ENCODE results near the gene DPEP3.
A peak's percentile ranks its signal among the peaks of the same experiment; 100 is the strongest.
"Not testable (repeated sequence)": the region's sequence is repeated elsewhere in the genome, so short reads cannot be mapped to it uniquely, and the experiment has no call there.

The DPEP3 gene

GRCh38 chr16:67972285-67972684, 8.0 kb downstream of the DPEP3 start:
- H3K36me3 ChIP-seq (ENCODE audit: control insufficient read depth, insufficient read depth, low read length); H3K27me3 ChIP-seq (ENCODE audit: control insufficient read depth, insufficient read depth, low read length); H3K4me1 ChIP-seq (ENCODE audit: control insufficient read depth, insufficient read depth, low read length); H3K9ac ChIP-seq (ENCODE audit: low read depth, low read length); H3K9me3 ChIP-seq (ENCODE audit: control insufficient read depth, insufficient read depth, low read length); H3K4me3 ChIP-seq (ENCODE audit: low read depth, low read length): not testable (repeated sequence)

GRCh38 chr16:67971111-67971510, 9.2 kb downstream of the DPEP3 start:
- Histone ChIP-seq H3K9me3 (ENCODE audit: control insufficient read depth, insufficient read depth, low read length) (no peaks in the 10 kb centered on the region), H3K4me1 (ENCODE audit: control insufficient read depth, insufficient read depth, low read length) (peaks cover 13% of the 10 kb centered on the region), H3K27me3 (ENCODE audit: control insufficient read depth, insufficient read depth, low read length) (peaks cover 3% of the 10 kb centered on the region), H3K36me3 (ENCODE audit: control insufficient read depth, insufficient read depth, low read length) (peaks cover 2% of the 10 kb centered on the region), H3K9ac (ENCODE audit: low read depth, low read length) (no peak overlapping the region), H3K4me3 (ENCODE audit: low read depth, low read length) (no peak overlapping the region)

GRCh38 chr16:67969254-67970039, 10.9 kb downstream of the DPEP3 start:
- H3K27me3 ChIP-seq (ENCODE audit: control insufficient read depth, insufficient read depth, low read length): peaks cover 3% of the 10 kb centered on the region
- no peak overlapping the region for H3K9ac ChIP-seq (ENCODE audit: low read depth, low read length)
- peak overlapping the region; percentile 67 for H3K4me3 ChIP-seq (ENCODE audit: low read depth, low read length)
- no peaks in the 10 kb centered on the region for H3K9me3 ChIP-seq (ENCODE audit: control insufficient read depth, insufficient read depth, low read length)
- H3K36me3 ChIP-seq (ENCODE audit: control insufficient read depth, insufficient read depth, low read length): peaks cover 4% of the 10 kb centered on the region
- H3K4me1 ChIP-seq (ENCODE audit: control insufficient read depth, insufficient read depth, low read length): peaks cover 15% of the 10 kb centered on the region

DNA sequence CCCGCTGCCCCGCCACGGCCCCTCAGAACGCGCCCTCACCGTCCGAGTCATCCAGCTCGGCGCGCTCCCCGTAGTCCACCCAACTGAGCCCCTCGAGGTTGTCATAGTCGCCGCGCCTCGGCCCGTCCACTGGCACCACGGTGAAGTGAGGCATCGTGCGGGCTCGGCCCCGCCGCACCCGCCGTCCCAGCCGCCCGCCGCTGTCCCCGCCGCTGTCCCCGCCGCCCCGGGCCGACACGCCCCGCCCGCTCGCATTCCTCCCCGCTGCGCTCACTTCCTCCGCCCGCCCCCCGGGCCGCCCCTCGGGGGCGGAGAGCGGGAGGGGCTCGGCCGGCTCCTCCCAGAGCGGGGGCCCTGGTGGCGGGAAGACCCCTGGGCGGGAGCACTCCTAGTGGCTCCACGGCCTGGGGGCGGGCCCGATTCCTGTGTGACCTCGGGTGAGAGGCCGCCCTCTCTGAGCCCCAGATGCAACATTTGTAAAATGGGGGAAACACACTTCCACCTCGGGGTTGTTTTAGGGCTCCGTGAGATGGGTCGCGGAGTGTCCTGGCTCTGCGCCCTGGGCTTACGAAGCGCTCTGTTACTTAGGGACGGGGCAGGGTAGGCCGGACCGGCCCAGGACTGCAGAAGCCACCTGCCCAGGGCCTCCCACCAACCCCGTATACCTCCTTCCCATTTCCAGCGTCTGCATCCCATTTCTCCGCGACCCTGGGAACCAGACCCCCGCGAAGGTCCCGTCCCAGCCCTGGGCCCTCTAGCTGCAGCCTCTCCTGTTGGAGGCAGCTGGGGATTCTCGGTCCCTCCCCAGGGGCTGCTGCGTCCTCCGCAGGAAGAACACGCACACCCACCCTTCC, 11.7 kb downstream of the DPEP3 start, which contains the start of gene SLC12A4:
Gene SLC12A4 (minus strand): TSS at position 238 of the 854 bp plus-strand sequence. CDS start 84 bp downstream, at position 154.
- no peaks in the 10 kb centered on the region for H3K9me3 ChIP-seq (ENCODE audit: control insufficient read depth, insufficient read depth, low read length)
- H3K4me1 ChIP-seq (ENCODE audit: control insufficient read depth, insufficient read depth, low read length): peaks cover 15% of the 10 kb centered on the region
- peaks cover 4% of the 10 kb centered on the region for H3K36me3 ChIP-seq (ENCODE audit: control insufficient read depth, insufficient read depth, low read length)
- peak within 1 kb of the TSS; percentile 79 for H3K9ac ChIP-seq (ENCODE audit: low read depth, low read length)
- H3K27me3 ChIP-seq (ENCODE audit: control insufficient read depth, insufficient read depth, low read length): peaks cover 3% of the 10 kb centered on the region
- H3K4me3 ChIP-seq (ENCODE audit: low read depth, low read length): peak within 1 kb of the TSS; percentile 88

- peak overlapping the region; percentile 79 for H3K9ac ChIP-seq (ENCODE audit: low read depth, low read length)
- no peaks in the 10 kb centered on the region for H3K9me3 ChIP-seq (ENCODE audit: control insufficient read depth, insufficient read depth, low read length)
- H3K36me3 ChIP-seq (ENCODE audit: control insufficient read depth, insufficient read depth, low read length): peaks cover 4% of the 10 kb centered on the region
- H3K4me1 ChIP-seq (ENCODE audit: control insufficient read depth, insufficient read depth, low read length): peaks cover 15% of the 10 kb centered on the region
- H3K4me3 ChIP-seq (ENCODE audit: low read depth, low read length): peak overlapping the region; percentile 88
- peaks cover 3% of the 10 kb centered on the region for H3K27me3 ChIP-seq (ENCODE audit: control insufficient read depth, insufficient read depth, low read length)
These were observed 12.3 kb downstream of the DPEP3 start for GRCh38 chr16:67967958-67968399.

- H3K9me3 ChIP-seq (ENCODE audit: control insufficient read depth, insufficient read depth, low read length): no peaks in the 10 kb centered on the region
- peak overlapping the region; percentile 79 for H3K9ac ChIP-seq (ENCODE audit: low read depth, low read length)
- peaks cover 8% of the 10 kb centered on the region for H3K36me3 ChIP-seq (ENCODE audit: control insufficient read depth, insufficient read depth, low read length)
- H3K4me3 ChIP-seq (ENCODE audit: low read depth, low read length): peak overlapping the region; percentile 88
- peaks cover 15% of the 10 kb centered on the region for H3K4me1 ChIP-seq (ENCODE audit: control insufficient read depth, insufficient read depth, low read length)
- H3K27me3 ChIP-seq (ENCODE audit: control insufficient read depth, insufficient read depth, low read length): peaks cover 3% of the 10 kb centered on the region
These were observed 12.9 kb downstream of the DPEP3 start for GRCh38 chr16:67967183-67967957.

- Histone ChIP-seq H3K4me1 (ENCODE audit: control insufficient read depth, insufficient read depth, low read length) (peaks cover 15% of the 10 kb centered on the region), H3K9ac (ENCODE audit: low read depth, low read length) (peak overlapping the region; percentile 37), H3K9me3 (ENCODE audit: control insufficient read depth, insufficient read depth, low read length) (no peaks in the 10 kb centered on the region), H3K4me3 (ENCODE audit: low read depth, low read length) (peak overlapping the region; percentile 88), H3K36me3 (ENCODE audit: control insufficient read depth, insufficient read depth, low read length) (peaks cover 15% of the 10 kb centered on the region), H3K27me3 (ENCODE audit: control insufficient read depth, insufficient read depth, low read length) (peaks cover 3% of the 10 kb centered on the region)
These were observed 13.6 kb downstream of the DPEP3 start for GRCh38 chr16:67966549-67967182.

DNA sequence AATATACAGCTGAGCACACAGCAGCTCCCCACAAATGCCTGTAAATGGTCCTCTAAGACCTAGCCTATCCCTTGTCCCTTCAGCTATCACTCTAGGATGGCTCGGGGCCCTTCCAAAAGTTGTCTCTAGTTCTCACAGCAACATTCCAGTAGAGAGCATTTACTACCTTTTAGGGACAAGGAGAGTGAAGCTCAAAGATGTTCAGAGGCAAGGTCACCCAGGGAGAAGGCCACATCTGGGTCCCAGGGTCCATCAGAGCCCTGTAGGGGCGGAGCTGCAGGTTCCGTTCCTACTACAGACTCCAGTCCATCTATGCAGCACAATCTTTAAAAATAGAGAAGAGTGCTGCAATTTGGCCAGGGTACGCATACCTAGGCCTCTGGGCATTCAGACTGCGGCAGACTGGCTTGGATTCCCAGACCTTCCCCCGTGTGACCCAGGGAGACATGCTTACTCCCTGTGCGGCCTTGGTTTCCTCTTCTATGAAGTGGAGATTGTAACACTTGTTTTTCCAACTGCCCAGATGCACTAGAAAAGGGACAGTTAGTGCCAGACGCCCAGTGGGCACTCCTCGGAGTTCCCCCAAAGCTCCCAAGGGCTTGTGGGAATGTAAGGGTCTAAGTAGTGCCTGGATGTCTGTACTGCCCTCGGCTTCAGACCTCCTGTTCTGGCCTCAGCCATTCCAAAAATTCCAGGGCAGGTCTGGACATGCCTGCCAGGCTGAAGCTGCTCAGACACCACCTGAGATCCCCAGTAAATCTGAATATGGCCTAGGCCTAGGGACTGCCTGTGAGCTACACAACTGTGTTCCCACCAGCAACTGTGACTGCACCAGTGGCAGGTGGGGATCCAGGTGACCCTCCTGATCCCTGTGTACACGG, 14.4 kb downstream of the DPEP3 start:
- Histone ChIP-seq H3K9me3 (ENCODE audit: control insufficient read depth, insufficient read depth, low read length) (no peaks in the 10 kb centered on the region), H3K36me3 (ENCODE audit: control insufficient read depth, insufficient read depth, low read length) (peaks cover 23% of the 10 kb centered on the region), H3K4me1 (ENCODE audit: control insufficient read depth, insufficient read depth, low read length) (peaks cover 15% of the 10 kb centered on the region), H3K27me3 (ENCODE audit: control insufficient read depth, insufficient read depth, low read length) (peaks cover 3% of the 10 kb centered on the region), H3K9ac (ENCODE audit: low read depth, low read length) (peak overlapping the region; percentile 54), H3K4me3 (ENCODE audit: low read depth, low read length) (peak overlapping the region; percentile 32)

GRCh38 chr16:67964477-67965131, 15.7 kb downstream of the DPEP3 start:
- Histone ChIP-seq H3K36me3 (ENCODE audit: control insufficient read depth, insufficient read depth, low read length) (peaks cover 34% of the 10 kb centered on the region), H3K27me3 (ENCODE audit: control insufficient read depth, insufficient read depth, low read length) (peaks cover 3% of the 10 kb centered on the region), H3K9ac (ENCODE audit: low read depth, low read length) (peak overlapping the region; percentile 26), H3K9me3 (ENCODE audit: control insufficient read depth, insufficient read depth, low read length) (no peaks in the 10 kb centered on the region), H3K4me3 (ENCODE audit: low read depth, low read length) (peak overlapping the region; percentile 8), H3K4me1 (ENCODE audit: control insufficient read depth, insufficient read depth, low read length) (peaks cover 15% of the 10 kb centered on the region)

DNA sequence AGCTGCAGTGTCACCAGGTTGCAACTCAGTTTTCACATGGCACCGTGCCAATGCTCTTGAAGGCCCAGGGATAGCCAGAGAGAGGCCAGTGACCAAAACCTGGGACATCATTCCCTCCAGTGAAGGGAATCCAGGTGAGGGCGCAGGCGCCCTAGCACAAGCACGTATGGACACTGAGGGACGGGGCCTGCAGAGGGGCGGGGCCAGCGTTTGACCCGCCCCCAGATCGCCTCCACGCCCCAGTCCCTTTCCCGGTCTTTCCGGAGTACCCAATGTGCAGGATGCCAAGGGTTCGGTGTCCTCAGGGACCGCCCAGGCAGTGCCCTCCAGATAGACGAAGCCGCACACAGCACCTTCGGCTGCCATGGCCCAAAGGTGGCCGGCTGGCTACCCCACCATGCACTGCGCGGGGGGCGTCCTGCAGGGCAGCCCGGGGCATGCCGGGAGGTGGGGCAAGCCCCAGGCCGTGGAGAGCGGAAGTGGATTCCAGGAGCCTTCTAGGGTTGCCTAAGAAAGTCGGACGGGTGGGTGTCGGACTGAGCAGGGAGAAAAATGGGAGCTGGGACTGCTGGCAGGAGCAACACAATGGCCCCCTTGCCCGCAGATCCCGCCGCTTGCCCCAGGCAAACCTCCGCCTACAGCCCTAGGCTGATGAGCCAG, 16.5 kb downstream of the DPEP3 start:
- Histone ChIP-seq H3K4me3 (ENCODE audit: low read depth, low read length) (peak overlapping the region; percentile 32), H3K4me1 (ENCODE audit: control insufficient read depth, insufficient read depth, low read length) (peaks cover 15% of the 10 kb centered on the region), H3K27me3 (ENCODE audit: control insufficient read depth, insufficient read depth, low read length) (peaks cover 3% of the 10 kb centered on the region), H3K9me3 (ENCODE audit: control insufficient read depth, insufficient read depth, low read length) (no peaks in the 10 kb centered on the region), H3K36me3 (ENCODE audit: control insufficient read depth, insufficient read depth, low read length) (peaks cover 39% of the 10 kb centered on the region), H3K9ac (ENCODE audit: low read depth, low read length) (peak overlapping the region; percentile 26)
